ENCODE measurements around the gene KLHL17. TPM values are rescaled to one million over a fixed set of nuclear protein-coding genes. Genes with fewer than 3 reads are reported as not detected.

KLHL17 gene
- total RNA-seq, 1 experiment from 2014 or later: 58.8 TPM

DNA sequence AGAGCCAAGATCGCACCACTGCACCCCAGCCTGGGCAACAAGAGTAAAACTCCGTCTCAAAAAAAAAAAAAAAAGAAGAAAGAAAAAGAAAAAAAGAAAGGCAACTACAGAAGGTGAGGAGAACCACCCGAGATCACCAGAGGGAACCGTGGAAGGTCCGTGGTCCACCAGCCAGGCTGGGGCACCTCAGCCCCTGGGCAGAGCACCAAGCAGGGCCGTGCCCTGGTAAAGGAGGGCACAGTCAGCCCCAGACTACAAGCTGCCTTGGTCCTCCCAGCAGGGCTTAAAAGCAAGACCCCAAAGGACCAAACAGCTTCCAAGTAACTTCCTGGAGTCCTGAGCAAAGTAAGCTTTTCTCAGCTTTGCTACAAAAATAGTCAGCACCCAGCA, 45.5 kb upstream of the KLHL17 start:
- BruUV-seq (replicated peaks): TSS peak; percentile 82
- Histone ChIP-seq H3K36me3 (ENCODE audit: control insufficient read depth, insufficient read depth, low read length) (no peaks in the 10 kb centered on the region), H3K4me1 (ENCODE audit: control insufficient read depth, insufficient read depth, low read length) (peaks cover 77% of the 10 kb centered on the region), H3K27me3 (ENCODE audit: control insufficient read depth, insufficient read depth, low read length) (no peaks in the 10 kb centered on the region), H3K9me3 (ENCODE audit: control insufficient read depth, insufficient read depth, low read depth, low read length) (no peaks in the 10 kb centered on the region), H3K27ac (ENCODE audit: low read length) (no peak overlapping the region), H3K4me3 (ENCODE audit: low read depth in 2 of 2, low read length in 2 of 2) (no peak overlapping the region)
- in situ Hi-C loops (cut with HindIII; ENCODE audit: low pct_unique_long_range_greater_than_20kb, low sequenced_read_pairs) (no loop called here), intact Hi-C loops (cut with micrococcal nuclease; ENCODE audit: unreplicated experiment) (no loop called here)
- ATAC-seq: no peak
- CTCF ChIA-PET: no interaction called here
- TF ChIP-seq POLR2AphosphoS5 (IDR thresholded peaks at IDR 0.05; ENCODE audit: low read depth, low read length) (no peak), TCF7L2 (IDR thresholded peaks at IDR 0.05; ENCODE audit: low read depth, low read length) (no peak), SIN3A (IDR thresholded peaks at IDR 0.05; ENCODE audit: borderline replicate concordance, insufficient read depth, low read depth, low read length) (no peak)
- TF ChIP-seq, protein P1, sequence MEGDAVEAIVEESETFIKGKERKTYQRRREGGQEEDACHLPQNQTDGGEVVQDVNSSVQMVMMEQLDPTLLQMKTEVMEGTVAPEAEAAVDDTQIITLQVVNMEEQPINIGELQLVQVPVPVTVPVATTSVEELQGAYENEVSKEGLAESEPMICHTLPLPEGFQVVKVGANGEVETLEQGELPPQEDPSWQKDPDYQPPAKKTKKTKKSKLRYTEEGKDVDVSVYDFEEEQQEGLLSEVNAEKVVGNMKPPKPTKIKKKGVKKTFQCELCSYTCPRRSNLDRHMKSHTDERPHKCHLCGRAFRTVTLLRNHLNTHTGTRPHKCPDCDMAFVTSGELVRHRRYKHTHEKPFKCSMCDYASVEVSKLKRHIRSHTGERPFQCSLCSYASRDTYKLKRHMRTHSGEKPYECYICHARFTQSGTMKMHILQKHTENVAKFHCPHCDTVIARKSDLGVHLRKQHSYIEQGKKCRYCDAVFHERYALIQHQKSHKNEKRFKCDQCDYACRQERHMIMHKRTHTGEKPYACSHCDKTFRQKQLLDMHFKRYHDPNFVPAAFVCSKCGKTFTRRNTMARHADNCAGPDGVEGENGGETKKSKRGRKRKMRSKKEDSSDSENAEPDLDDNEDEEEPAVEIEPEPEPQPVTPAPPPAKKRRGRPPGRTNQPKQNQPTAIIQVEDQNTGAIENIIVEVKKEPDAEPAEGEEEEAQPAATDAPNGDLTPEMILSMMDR (IDR thresholded peaks at IDR 0.05): no peak
- TF ChIP-seq, protein P2, sequence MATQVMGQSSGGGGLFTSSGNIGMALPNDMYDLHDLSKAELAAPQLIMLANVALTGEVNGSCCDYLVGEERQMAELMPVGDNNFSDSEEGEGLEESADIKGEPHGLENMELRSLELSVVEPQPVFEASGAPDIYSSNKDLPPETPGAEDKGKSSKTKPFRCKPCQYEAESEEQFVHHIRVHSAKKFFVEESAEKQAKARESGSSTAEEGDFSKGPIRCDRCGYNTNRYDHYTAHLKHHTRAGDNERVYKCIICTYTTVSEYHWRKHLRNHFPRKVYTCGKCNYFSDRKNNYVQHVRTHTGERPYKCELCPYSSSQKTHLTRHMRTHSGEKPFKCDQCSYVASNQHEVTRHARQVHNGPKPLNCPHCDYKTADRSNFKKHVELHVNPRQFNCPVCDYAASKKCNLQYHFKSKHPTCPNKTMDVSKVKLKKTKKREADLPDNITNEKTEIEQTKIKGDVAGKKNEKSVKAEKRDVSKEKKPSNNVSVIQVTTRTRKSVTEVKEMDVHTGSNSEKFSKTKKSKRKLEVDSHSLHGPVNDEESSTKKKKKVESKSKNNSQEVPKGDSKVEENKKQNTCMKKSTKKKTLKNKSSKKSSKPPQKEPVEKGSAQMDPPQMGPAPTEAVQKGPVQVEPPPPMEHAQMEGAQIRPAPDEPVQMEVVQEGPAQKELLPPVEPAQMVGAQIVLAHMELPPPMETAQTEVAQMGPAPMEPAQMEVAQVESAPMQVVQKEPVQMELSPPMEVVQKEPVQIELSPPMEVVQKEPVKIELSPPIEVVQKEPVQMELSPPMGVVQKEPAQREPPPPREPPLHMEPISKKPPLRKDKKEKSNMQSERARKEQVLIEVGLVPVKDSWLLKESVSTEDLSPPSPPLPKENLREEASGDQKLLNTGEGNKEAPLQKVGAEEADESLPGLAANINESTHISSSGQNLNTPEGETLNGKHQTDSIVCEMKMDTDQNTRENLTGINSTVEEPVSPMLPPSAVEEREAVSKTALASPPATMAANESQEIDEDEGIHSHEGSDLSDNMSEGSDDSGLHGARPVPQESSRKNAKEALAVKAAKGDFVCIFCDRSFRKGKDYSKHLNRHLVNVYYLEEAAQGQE (IDR thresholded peaks at IDR 0.05; ENCODE audit: insufficient read depth in 1 of 2, low read depth in 2 of 2, low read length in 1 of 2): no peak
- no peak for DNase-seq (ENCODE audit: low read depth, low spot score)
- POLR2A ChIA-PET: interaction anchor here (0.6 to 0.7 kb wide), 2 partner anchors 14 to 46 kb away, joined by 4 to 9 read pairs; no protein-coding TSS in a partner anchor

- CTCF ChIA-PET: no interaction called here
- H3K4me3 ChIP-seq (ENCODE audit: low read depth in 2 of 2, low read length in 2 of 2): no peak overlapping the region
- H3K27ac ChIP-seq (ENCODE audit: low read length): peak overlapping the region; percentile 57; the same call in 1 of the 2 replicates
- no peak for DNase-seq (ENCODE audit: low read depth, low spot score)
- H3K36me3 ChIP-seq (ENCODE audit: control insufficient read depth, insufficient read depth, low read length): no peaks in the 10 kb centered on the region
- no peak for ATAC-seq
- no TSS peak for BruUV-seq (replicated peaks)
- intact Hi-C loops (cut with micrococcal nuclease; ENCODE audit: unreplicated experiment) (no loop called here), in situ Hi-C loops (cut with HindIII; ENCODE audit: low pct_unique_long_range_greater_than_20kb, low sequenced_read_pairs) (no loop called here)
- TF ChIP-seq POLR2AphosphoS5 (IDR thresholded peaks at IDR 0.05; ENCODE audit: low read depth, low read length): no peak
- peaks cover 78% of the 10 kb centered on the region for H3K4me1 ChIP-seq (ENCODE audit: control insufficient read depth, insufficient read depth, low read length)
- H3K9me3 ChIP-seq (ENCODE audit: control insufficient read depth, insufficient read depth, low read depth, low read length): no peaks in the 10 kb centered on the region
- POLR2A ChIA-PET: no interaction called here
- H3K27me3 ChIP-seq (ENCODE audit: control insufficient read depth, insufficient read depth, low read length): no peaks in the 10 kb centered on the region
Measured at GRCh38 chr1:915295-916172, 44.9 kb upstream of the KLHL17 start.
